ENCODE measurements around the gene DRG1. TPM values are rescaled to one million over a fixed set of nuclear protein-coding genes. Genes with fewer than 3 reads are reported as not detected.
"Not testable (repeated sequence)": the region's sequence is repeated elsewhere in the genome, so short reads cannot be mapped to it uniquely, and the experiment has no call there.

Gene DRG1
- total RNA-seq, 2 experiments from 2014 or later: 81.0 to 83.5 TPM

DNA sequence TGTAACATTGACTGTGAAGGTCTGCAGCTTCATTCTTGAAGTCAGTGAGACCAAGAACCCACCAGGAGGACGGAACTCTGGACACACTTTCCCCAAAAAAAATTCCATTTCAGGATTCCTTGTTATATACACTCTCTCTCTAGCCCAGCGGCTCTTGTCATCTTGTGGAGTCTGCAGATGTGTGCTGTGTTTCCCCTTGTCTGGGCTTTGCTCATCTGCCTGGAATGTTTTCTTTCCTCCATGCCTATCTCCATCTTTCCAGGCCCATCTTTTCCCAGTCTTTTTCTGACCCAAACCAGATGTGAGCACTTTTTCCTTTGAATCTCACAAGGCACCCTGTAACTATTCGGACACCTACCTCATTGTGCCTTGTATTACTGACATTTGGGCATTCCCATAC is 5.1 kb upstream of the DRG1 start:
- no peak for DNase-seq
- no peaks in the 10 kb centered on the region for H3K9me3 Mint-ChIP-seq
- H3K36me3 Mint-ChIP-seq (ENCODE audit: low read depth): no peaks in the 10 kb centered on the region
- ChIA-PET CTCF (interaction anchor here (0.5 kb wide), 1 partner anchor 35 kb away, joined by 7 read pairs; no protein-coding TSS in a partner anchor), POLR2A (no interaction called here)
- H3K27me3 Mint-ChIP-seq: peaks cover 5% of the 10 kb centered on the region
- peaks cover 4% of the 10 kb centered on the region for H3K4me1 Mint-ChIP-seq
- H3K4me3 Mint-ChIP-seq: no peak overlapping the region
- no peak overlapping the region for H3K27ac Mint-ChIP-seq

DNA sequence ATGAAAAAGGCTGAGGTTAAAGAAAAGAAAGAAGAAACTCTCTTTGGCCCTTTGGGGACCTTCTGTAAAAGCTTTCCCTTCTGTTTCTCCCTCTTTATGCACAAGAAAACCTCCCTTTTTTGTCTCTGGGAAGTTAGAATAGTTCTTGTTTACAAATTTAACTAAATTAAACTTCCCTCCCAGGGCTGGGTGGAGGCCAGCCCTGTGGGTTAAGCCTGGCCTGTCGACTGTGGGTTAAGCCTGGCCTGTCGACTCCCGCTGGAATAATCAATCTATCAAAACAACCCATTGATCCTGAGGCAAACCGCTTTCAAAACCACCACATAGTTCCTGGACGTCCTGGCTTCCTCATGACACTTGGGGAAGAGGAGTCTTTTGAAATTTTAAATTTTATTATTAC is 1.2 kb upstream of the DRG1 start:
- CTCF ChIA-PET: no interaction called here
- peaks cover 25% of the 10 kb centered on the region for H3K4me1 Mint-ChIP-seq
- H3K4me3 Mint-ChIP-seq: no peak overlapping the region
- POLR2A ChIA-PET: no interaction called here
- H3K27ac Mint-ChIP-seq: no peak overlapping the region
- no peaks in the 10 kb centered on the region for H3K9me3 Mint-ChIP-seq
- peaks cover 2% of the 10 kb centered on the region for H3K27me3 Mint-ChIP-seq
- peaks cover 16% of the 10 kb centered on the region for H3K36me3 Mint-ChIP-seq (ENCODE audit: low read depth)
- no peak for DNase-seq

DNA sequence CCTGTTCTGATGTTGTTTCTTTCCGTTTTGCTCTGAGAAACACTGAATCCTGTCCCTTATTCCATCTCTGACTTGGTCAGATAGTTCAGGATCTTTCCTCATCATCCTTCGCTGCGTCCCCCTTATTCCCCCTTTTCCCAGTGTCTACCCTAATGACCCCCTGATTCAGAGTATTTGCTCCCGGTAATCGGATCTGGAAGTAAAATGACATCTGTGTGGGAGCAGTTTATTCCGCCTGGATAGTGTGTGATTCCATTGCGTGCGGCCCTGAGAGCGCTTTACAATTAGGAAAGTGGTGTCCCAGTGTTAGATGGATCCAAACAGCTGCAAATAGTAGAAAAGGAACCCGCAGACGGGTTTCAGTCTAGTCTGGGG is 606 bp downstream of the DRG1 start:
- no peaks in the 10 kb centered on the region for H3K9me3 Mint-ChIP-seq
- no peaks in the 10 kb centered on the region for H3K27me3 Mint-ChIP-seq
- ChIA-PET POLR2A (no interaction called here), CTCF (no interaction called here)
- peaks cover 21% of the 10 kb centered on the region for H3K36me3 Mint-ChIP-seq (ENCODE audit: low read depth)
- H3K27ac Mint-ChIP-seq: peak overlapping the region; percentile 88
- peak overlapping the region; percentile 97 for H3K4me3 Mint-ChIP-seq
- DNase-seq: no peak
- H3K4me1 Mint-ChIP-seq: peaks cover 27% of the 10 kb centered on the region

DNA sequence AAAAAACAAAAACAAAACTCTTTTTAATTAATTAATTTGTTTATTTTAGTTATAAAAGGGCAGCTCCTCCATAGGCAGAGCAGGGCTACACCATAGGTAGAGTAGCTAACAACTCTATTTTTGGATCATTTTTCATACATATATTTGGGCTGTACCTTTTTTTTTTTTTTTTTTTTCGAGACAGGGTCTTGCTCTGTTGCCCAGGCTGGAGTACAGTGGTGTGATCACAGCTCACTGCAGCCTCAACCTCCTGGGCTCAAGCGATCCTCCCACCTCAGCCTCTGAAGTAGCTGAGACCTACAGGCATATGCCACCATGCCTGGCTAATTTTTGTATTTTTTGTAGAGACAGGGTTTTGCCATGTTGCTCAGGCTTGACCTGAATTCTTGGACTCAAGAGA is 2.9 kb downstream of the DRG1 start:
- H3K9me3 Mint-ChIP-seq, H3K27me3 Mint-ChIP-seq, POLR2A ChIA-PET, DNase-seq, H3K27ac Mint-ChIP-seq, H3K4me3 Mint-ChIP-seq: not testable (repeated sequence)
- H3K4me1 Mint-ChIP-seq: peaks cover 32% of the 10 kb centered on the region
- H3K36me3 Mint-ChIP-seq (ENCODE audit: low read depth): peaks cover 35% of the 10 kb centered on the region
- CTCF ChIA-PET: interaction anchor here (0.6 to 0.7 kb wide), 2 partner anchors 39 to 110 kb away, joined by 3 to 6 read pairs; partner anchors contain the start of gene PIK3IP1

DNA sequence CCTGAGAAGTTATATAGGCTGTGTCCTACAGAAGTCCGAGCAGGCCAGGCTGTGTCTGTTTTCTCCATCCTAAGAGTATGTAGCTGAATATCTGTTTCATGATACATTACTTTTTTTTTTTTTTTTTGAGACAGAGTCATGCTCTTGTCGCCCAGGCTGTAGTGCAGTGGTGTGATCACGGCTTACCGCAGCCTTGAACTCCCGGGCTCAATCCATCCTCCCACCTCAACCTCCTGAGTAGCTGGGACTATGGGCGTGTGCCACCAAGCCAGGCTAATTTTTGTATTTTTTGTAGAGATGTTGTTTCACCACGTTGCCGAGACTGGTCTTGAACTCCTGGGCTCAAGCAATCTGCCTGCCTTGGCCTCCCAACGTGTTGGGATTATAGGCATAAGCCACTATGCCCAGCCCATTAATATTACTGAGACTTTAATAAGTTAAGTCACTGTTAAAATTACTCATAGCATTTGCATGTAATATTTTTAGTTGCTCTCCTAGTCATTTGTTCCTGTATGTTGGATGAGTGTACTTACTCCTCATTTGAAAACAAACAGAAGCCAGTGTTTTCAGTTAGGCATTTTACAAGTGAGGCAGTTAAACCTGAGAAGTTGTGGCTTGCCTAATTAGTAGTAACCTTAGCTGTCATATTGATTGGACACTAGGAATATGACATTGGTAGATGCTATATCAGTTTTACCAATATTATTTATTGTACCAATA is 26.1 kb downstream of the DRG1 start:
- Mint-ChIP-seq H3K4me3 (no peak overlapping the region), H3K36me3 (ENCODE audit: low read depth) (peaks cover 64% of the 10 kb centered on the region), H3K27me3 (no peaks in the 10 kb centered on the region), H3K9me3 (no peaks in the 10 kb centered on the region), H3K4me1 (no peaks in the 10 kb centered on the region), H3K27ac (no peak overlapping the region)
- CTCF ChIA-PET: no interaction called here
- no peak for DNase-seq
- POLR2A ChIA-PET: no interaction called here

DNA sequence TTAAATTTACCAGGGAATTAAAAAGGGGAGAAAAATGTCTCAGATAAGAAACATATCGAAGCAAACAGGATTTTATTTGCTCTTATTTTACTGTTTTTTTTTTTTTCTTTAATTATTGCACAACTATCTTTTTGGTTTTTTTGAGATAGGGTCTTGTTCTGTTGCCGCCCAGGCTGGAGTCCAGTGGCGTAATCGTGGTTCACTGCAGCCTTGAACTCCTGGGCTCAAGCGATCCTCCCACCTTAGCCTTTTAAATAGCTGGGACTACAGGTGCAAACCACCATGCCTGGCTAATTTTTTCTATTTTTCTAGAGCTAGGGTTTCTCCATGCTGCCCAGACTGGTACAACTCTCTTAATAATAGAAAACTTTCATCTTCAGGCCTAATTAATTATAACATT is 32.5 kb downstream of the DRG1 start:
- H3K4me1 Mint-ChIP-seq: no peaks in the 10 kb centered on the region
- POLR2A ChIA-PET: no interaction called here
- H3K27me3 Mint-ChIP-seq: no peaks in the 10 kb centered on the region
- peaks cover 59% of the 10 kb centered on the region for H3K36me3 Mint-ChIP-seq (ENCODE audit: low read depth)
- CTCF ChIA-PET: interaction anchor here (0.6 to 0.7 kb wide), 2 partner anchors 21 to 69 kb away, joined by 3 to 4 read pairs; no protein-coding TSS in a partner anchor
- DNase-seq: no peak
- no peak overlapping the region for H3K27ac Mint-ChIP-seq
- H3K9me3 Mint-ChIP-seq: no peaks in the 10 kb centered on the region
- H3K4me3 Mint-ChIP-seq: no peak overlapping the region

DNA sequence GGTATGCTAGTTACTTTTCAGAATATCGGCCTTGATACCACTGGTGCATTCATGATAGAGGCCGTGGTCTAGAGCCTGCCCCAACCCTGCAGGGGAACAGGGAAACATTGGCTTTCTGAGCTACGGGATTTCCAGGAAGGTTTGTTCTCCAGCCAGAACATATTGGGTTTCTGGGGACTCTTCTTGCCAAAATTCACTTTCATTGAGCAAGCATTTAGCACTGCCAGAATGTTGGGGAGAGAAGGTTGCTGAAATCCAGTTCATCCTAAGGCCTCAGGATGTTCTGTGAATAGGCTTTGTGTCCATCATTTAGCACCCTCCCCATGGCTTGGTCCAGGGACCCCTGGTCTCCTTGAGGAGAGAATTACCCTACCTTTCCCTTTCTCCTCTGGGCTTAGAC is 36.7 kb downstream of the DRG1 start:
- peaks cover 61% of the 10 kb centered on the region for H3K36me3 Mint-ChIP-seq (ENCODE audit: low read depth)
- H3K4me3 Mint-ChIP-seq: no peak overlapping the region
- POLR2A ChIA-PET: no interaction called here
- no peaks in the 10 kb centered on the region for H3K9me3 Mint-ChIP-seq
- H3K4me1 Mint-ChIP-seq: no peaks in the 10 kb centered on the region
- DNase-seq: no peak
- CTCF ChIA-PET: interaction anchor here (0.6 to 1.6 kb wide), 4 partner anchors 13 to 97 kb away, joined by 3 to 7 read pairs (median 3); no protein-coding TSS in a partner anchor
- H3K27me3 Mint-ChIP-seq: no peaks in the 10 kb centered on the region
- no peak overlapping the region for H3K27ac Mint-ChIP-seq

DNA sequence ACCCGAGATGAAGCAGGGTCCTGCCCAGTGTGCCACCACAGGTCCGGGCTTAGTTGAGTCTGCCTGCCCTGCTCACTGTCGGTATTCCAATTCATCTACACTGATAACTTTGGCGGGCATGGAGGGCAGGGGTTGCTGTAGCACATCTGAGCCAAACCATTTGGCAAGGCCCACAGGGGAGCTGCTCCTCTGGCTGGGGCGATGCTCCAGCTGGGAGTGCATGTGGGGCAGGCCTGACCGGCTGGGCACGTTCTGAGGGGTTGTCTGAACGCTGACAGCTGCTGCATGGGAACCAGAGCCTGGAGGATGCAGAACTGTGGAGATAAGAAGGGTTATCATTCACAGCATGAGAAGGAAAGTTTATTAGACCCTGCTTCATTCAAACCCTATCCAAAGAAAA is 40.4 kb downstream of the DRG1 start:
- Mint-ChIP-seq H3K36me3 (ENCODE audit: low read depth) (peaks cover 63% of the 10 kb centered on the region), H3K27ac (no peak overlapping the region), H3K27me3 (no peaks in the 10 kb centered on the region), H3K4me1 (no peaks in the 10 kb centered on the region), H3K4me3 (no peak overlapping the region), H3K9me3 (no peaks in the 10 kb centered on the region)
- DNase-seq: no peak
- ChIA-PET CTCF (interaction anchor here (0.6 kb wide), 2 partner anchors 16 to 1529 kb away, joined by 3 read pairs; no protein-coding TSS in a partner anchor), POLR2A (no interaction called here)

DNA sequence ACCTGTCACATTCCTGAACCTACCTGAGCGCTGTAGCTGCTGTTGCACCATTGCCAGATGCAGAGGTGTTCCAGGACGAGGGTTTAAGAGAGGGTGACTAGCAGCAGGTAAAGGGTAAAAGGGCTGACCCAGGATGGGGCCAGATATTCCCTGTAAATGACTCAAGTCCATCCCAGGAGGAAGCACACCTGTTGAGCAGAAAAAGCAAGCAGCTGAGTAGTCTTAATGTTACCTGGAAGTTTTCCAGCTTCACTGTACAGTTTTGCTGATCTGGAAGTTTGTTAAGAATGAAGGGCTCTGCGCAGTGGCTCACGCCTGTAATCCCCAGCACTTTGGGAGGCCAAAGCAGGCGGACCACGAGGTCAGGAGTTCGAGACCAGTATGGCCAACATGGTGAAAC is 41.3 kb downstream of the DRG1 start:
- Mint-ChIP-seq H3K27me3 (no peaks in the 10 kb centered on the region), H3K27ac (no peak overlapping the region), H3K4me1 (peaks cover 2% of the 10 kb centered on the region), H3K4me3 (no peak overlapping the region), H3K9me3 (no peaks in the 10 kb centered on the region), H3K36me3 (ENCODE audit: low read depth) (peaks cover 62% of the 10 kb centered on the region)
- DNase-seq: no peak
- CTCF ChIA-PET: interaction anchor here (0.6 to 1.4 kb wide), 2 partner anchors 30 to 1529 kb away, joined by 3 to 5 read pairs; no protein-coding TSS in a partner anchor
- POLR2A ChIA-PET: interaction anchor here (0.8 kb wide), 1 partner anchor 22 kb away, joined by 3 read pairs; no protein-coding TSS in a partner anchor

DNA sequence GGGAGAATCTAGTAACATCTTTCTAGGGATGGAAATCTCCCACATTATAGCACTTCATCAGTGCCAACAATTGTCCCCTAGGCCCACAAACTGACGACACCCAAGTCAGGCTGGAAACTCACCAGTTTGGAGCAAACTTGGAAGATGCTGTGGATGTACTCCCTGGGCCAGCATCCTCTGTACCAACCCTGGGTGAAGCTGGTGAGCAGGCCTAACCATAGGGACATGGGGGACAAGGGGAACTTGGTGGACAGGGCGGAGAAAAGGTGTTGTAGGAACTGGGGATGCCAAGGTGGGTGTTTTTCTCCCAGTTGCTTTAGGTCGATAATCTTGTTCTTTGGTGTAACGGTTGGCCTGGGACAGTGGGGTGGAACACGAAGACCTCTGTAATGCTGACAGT is 42.2 kb downstream of the DRG1 start:
- Mint-ChIP-seq H3K27me3 (no peaks in the 10 kb centered on the region), H3K36me3 (ENCODE audit: low read depth) (peaks cover 62% of the 10 kb centered on the region), H3K4me3 (no peak overlapping the region), H3K9me3 (no peaks in the 10 kb centered on the region), H3K4me1 (peaks cover 2% of the 10 kb centered on the region), H3K27ac (no peak overlapping the region)
- ChIA-PET POLR2A (interaction anchor here (0.8 kb wide), 1 partner anchor 23 kb away, joined by 3 read pairs; no protein-coding TSS in a partner anchor), CTCF (interaction anchor here (0.6 to 1.4 kb wide), 2 partner anchors 31 to 39 kb away, joined by 3 to 5 read pairs; no protein-coding TSS in a partner anchor)
- DNase-seq: no peak

DNA sequence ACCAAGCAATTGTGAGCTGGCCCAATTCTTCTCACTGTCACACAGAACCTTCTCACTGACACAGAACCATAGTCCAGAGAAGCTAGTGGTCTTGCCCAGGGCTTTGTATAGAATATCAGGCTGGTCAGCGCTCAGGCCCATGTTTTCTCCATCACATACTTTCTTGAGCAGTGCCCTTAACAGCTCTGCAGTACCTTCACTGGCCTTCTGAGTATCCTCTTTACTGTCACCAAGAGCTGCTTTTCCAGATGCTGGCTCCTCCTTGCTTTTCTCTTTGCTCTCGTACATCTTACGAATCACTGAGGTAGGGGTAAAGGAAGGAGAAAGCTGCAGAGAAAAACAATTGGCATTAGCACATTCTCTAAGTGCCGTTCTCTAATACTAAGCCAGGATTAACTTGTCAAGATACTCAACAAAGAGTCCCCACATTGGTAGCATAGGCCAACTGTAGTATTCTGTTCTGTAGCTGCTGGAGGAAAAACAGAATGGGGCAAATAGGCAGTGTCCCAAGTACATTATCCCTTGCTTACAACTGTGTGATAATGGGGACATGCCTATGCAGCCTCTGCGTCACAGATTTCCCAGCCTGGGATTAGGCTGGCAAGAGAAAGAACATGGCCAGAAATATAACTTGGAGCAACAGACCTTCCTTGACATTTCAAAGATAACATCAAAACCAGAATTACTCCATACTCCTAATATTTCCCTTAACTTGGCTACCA is 43.5 kb downstream of the DRG1 start:
- no peak for DNase-seq
- CTCF ChIA-PET: no interaction called here
- H3K4me3 Mint-ChIP-seq: no peak overlapping the region
- peak overlapping the region; percentile 62 for H3K27ac Mint-ChIP-seq
- POLR2A ChIA-PET: interaction anchor here (0.6 kb wide), 1 partner anchor 14 kb away, joined by 5 read pairs; no protein-coding TSS in a partner anchor
- H3K4me1 Mint-ChIP-seq: peaks cover 2% of the 10 kb centered on the region
- no peaks in the 10 kb centered on the region for H3K27me3 Mint-ChIP-seq
- H3K9me3 Mint-ChIP-seq: no peaks in the 10 kb centered on the region
- H3K36me3 Mint-ChIP-seq (ENCODE audit: low read depth): peaks cover 50% of the 10 kb centered on the region

DNA sequence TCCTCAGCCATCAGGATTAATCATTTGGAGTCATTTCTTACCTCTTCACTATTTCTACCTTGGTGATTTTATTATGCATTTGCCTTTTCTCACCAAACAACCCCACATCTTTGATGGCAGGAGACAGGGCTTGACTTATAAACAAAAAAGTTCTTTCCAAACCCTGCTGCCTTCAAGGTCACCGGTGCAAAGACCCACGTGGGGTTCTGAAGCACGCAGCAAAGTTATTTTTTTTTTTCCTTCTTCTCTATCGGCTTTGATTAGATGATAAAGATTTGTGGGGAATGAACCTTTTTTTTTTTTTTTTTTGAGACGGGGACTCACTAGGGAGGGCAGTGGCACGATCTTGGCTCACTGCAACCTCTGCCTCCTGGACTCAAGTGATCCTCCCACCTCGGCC is 44.1 kb downstream of the DRG1 start:
- peaks cover 50% of the 10 kb centered on the region for H3K36me3 Mint-ChIP-seq (ENCODE audit: low read depth)
- H3K27ac Mint-ChIP-seq: no peak overlapping the region
- CTCF ChIA-PET: no interaction called here

DNA sequence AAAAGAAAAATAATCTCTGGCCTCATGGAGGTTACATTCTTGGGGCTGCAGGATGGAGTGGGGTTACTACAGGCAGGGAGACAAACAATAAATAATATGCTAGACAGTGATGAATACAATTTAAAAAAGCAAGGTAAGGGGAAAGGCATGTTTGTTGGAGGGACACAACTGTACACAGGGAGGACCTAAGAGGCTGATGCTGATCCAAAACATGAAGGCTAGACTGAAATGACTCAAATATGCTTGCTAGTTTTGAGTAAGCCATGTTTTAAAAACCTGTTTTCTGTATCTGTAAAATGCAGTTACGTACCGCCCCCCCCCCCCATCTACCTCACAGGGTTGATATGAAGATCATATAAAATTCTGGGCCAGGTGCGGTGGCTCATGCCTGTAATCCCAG is 46.2 kb downstream of the DRG1 start:
- Mint-ChIP-seq H3K27me3 (no peaks in the 10 kb centered on the region), H3K27ac (no peak overlapping the region), H3K4me1 (peaks cover 2% of the 10 kb centered on the region), H3K9me3 (no peaks in the 10 kb centered on the region), H3K36me3 (ENCODE audit: low read depth) (peaks cover 36% of the 10 kb centered on the region), H3K4me3 (no peak overlapping the region)
- CTCF ChIA-PET: interaction anchor here (0.6 kb wide), 1 partner anchor 15 kb away, joined by 3 read pairs; no protein-coding TSS in a partner anchor
- no peak for DNase-seq
- POLR2A ChIA-PET: no interaction called here

More for the DNA sequence above, 44.1 kb downstream of the DRG1 start:
- Mint-ChIP-seq H3K9me3 (no peaks in the 10 kb centered on the region), H3K4me3 (no peak overlapping the region), H3K4me1 (peaks cover 2% of the 10 kb centered on the region), H3K27me3 (no peaks in the 10 kb centered on the region)
- POLR2A ChIA-PET: interaction anchor here (0.7 kb wide), 1 partner anchor 12 kb away, joined by 8 read pairs; no protein-coding TSS in a partner anchor
- no peak for DNase-seq

All from activated CD4-positive, alpha-beta T cell treated with anti-CD3 and anti-CD28 coated beads, Interleukin-2, amount 10 ng/mL, durations not matched to agents 7 days and 5 days (primary cell).